T follicular helper cell (primary cell): ENCODE data around the gene SH3RF1.

Experiments
- DNase-seq: peaks from one replicate; pipeline ENCODE4 v3.0.0-alpha.2; 2020; ENCODE audit warnings: low read depth

The SH3RF1 gene

GRCh38 chr4:169251291-169252235 lies 19.2 kb downstream of the SH3RF1 start:
- no peak for DNase-seq

GRCh38 chr4:169250796-169251195 lies 20.0 kb downstream of the SH3RF1 start:
- no peak for DNase-seq

GRCh38 chr4:169249999-169250398 lies 20.8 kb downstream of the SH3RF1 start:
- DNase-seq, result no peak

GRCh38 chr4:169249214-169249973 lies 21.4 kb downstream of the SH3RF1 start:
- no peak for DNase-seq

GRCh38 chr4:169248645-169249044 lies 22.1 kb downstream of the SH3RF1 start:
- DNase-seq, result no peak

- DNase-seq, result no peak
These were observed 23.8 kb downstream of the SH3RF1 start for GRCh38 chr4:169246957-169247396.

- DNase-seq, result no peak
These were observed 24.5 kb downstream of the SH3RF1 start for GRCh38 chr4:169246279-169246678.

- no peak for DNase-seq
These were observed 25.7 kb downstream of the SH3RF1 start for GRCh38 chr4:169245061-169245460.

GRCh38 chr4:169243825-169244609 lies 26.7 kb downstream of the SH3RF1 start:
- DNase-seq, result no peak

GRCh38 chr4:169241464-169241863 lies 29.3 kb downstream of the SH3RF1 start:
- no peak for DNase-seq

GRCh38 chr4:169239221-169239905 lies 31.4 kb downstream of the SH3RF1 start:
- no peak for DNase-seq

- DNase-seq, result no peak
These were observed 32.3 kb downstream of the SH3RF1 start for GRCh38 chr4:169238445-169238844.

- DNase-seq, result no peak
These were observed 33.7 kb downstream of the SH3RF1 start for GRCh38 chr4:169236873-169237626.

- DNase-seq, result no peak
These were observed 34.7 kb downstream of the SH3RF1 start for GRCh38 chr4:169236078-169236477.

- no peak for DNase-seq
These were observed 36.5 kb downstream of the SH3RF1 start for GRCh38 chr4:169234137-169234855.

- DNase-seq, result no peak
These were observed 37.1 kb downstream of the SH3RF1 start for GRCh38 chr4:169233691-169234090.

GRCh38 chr4:169231647-169232262 lies 39.0 kb downstream of the SH3RF1 start:
- no peak for DNase-seq

GRCh38 chr4:169229571-169230028 lies 41.2 kb downstream of the SH3RF1 start:
- no peak for DNase-seq

GRCh38 chr4:169228076-169228475 lies 42.7 kb downstream of the SH3RF1 start:
- no peak for DNase-seq
